Ascending aorta (tissue), 2 donors: Measurements from ENCODE around the gene CRYBG1. TPM values are rescaled to one million over a fixed set of nuclear protein-coding genes. Genes with fewer than 3 reads are reported as not detected.

Experiments used
- DNase-seq, 2 donors: peaks; one replicate each; pipeline ENCODE4 v3.0.0-alpha.2; 2019; ENCODE audit warnings: low spot score in 2 of 2
- H3K27ac ChIP-seq, 2 donors: fragments of 200-600 bp; sonication (generic); one replicate each; pipeline ENCODE4 v1.5.1; 2016 to 2017; ENCODE audit warnings: mild to moderate bottlenecking in 1 of 2
- H3K27me3 ChIP-seq: fragments of 200-600 bp; sonication (generic); one replicate; pipeline ENCODE4 v1.5.1; 2017
- H3K36me3 ChIP-seq, 2 donors: fragments of 200-600 bp; sonication (generic); one replicate each; pipeline ENCODE4 v1.5.1; 2016
- H3K4me1 ChIP-seq, 2 donors: fragments of 200-600 bp; sonication (generic); one replicate each; pipeline ENCODE4 v1.5.1; 2016 to 2017; ENCODE audit warnings: mild to moderate bottlenecking in 1 of 2
- H3K4me3 ChIP-seq, 2 donors: fragments of 200-600 bp; sonication (generic); one replicate each; pipeline ENCODE4 v1.5.1; 2016 to 2017; ENCODE audit warnings: mild to moderate bottlenecking in 1 of 2
- H3K9me3 ChIP-seq, 2 donors: fragments of 200-600 bp; sonication (generic); one replicate each; pipeline ENCODE4 v1.5.1; 2016
- intact Hi-C: fragments of 100-400 bp; cut with DNase I; formaldehyde crosslinking; loops from one replicate; pipeline ENCODE4 v1.15.1; 2023
- total RNA-seq: library from RNA; depleted of rRNA; stranded (reverse); fragments of >200 nt; gene quantifications from one replicate; pipeline ENCODE4 v1.1.0, GENCODE V29; 2016
- TF ChIP-seq, protein P1 (sequence below), 3 experiments: fragments of 200-600 bp in 2 of 3; fragments of 450-650 bp in 1 of 3; sonication (generic) in 2 of 3; IDR thresholded peaks; one replicate each; pipeline ENCODE4 v1.5.1; 2016 to 2019; ENCODE audit warnings: antibody characterized with exemption in 3 of 3, mild to moderate bottlenecking in 1 of 3, moderate library complexity in 1 of 3

Gene CRYBG1
- total RNA-seq, 1 donor from 2014 or later, result 6.5 TPM

DNA sequence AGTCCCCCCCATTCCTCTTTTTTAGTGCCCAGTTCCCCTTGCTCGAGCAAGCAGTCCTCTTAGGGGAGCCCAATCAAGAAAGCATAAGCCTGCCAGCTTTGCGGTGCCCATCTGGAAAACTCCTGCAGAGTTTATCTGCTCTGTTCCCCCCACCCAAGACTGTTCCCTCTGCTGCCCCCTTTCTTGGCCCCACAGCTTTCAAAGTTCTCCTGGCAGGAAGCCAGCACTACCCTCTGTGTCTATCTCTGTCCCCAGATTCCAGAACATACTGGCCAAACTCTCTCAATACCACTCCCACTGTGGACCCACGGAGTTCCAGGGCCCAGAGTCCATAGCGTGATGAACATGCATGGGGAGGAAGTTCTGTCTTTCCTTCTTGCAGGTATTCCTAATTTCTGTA lies 55.4 kb downstream of the CRYBG1 start:
- no peak for DNase-seq
- no peaks in the 10 kb centered on the region for H3K4me1 ChIP-seq
- no peaks in the 10 kb centered on the region for H3K9me3 ChIP-seq
- TF ChIP-seq, protein P1, sequence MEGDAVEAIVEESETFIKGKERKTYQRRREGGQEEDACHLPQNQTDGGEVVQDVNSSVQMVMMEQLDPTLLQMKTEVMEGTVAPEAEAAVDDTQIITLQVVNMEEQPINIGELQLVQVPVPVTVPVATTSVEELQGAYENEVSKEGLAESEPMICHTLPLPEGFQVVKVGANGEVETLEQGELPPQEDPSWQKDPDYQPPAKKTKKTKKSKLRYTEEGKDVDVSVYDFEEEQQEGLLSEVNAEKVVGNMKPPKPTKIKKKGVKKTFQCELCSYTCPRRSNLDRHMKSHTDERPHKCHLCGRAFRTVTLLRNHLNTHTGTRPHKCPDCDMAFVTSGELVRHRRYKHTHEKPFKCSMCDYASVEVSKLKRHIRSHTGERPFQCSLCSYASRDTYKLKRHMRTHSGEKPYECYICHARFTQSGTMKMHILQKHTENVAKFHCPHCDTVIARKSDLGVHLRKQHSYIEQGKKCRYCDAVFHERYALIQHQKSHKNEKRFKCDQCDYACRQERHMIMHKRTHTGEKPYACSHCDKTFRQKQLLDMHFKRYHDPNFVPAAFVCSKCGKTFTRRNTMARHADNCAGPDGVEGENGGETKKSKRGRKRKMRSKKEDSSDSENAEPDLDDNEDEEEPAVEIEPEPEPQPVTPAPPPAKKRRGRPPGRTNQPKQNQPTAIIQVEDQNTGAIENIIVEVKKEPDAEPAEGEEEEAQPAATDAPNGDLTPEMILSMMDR (IDR thresholded peaks at IDR 0.05), result no peak
- no peaks in the 10 kb centered on the region for H3K27me3 ChIP-seq
- no peaks in the 10 kb centered on the region for H3K36me3 ChIP-seq
- intact Hi-C loops, result no loop called here
- no peak overlapping the region for H3K4me3 ChIP-seq
- no peak overlapping the region for H3K27ac ChIP-seq

DNA sequence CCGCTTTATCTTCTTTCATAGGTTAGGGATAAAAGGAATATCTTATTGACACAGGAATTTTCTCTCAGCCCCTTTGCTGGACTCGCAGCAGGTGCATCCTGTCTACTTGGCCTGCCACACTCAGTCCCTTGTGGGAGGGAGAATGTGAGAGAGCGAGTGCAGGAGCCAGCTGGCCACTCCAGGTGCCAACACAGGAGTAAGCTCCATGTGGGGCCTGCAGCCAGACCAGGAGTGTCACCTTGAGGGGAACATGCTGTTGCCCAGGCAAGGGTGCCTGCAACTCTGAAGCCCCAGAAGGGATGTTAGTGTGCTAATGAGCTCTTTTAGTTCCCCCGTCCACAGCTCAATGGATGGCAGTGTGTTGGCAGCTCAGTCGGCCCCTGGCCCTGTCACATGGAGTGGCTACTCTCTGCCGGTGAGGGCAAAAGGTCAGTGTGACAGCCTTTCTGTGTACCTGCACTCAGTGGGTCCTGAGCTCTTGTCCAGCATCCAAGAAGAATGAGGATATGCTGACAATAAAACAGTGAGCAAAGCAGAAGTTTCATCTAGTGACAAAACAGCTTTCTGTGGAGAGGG lies 57.1 kb downstream of the CRYBG1 start:
- Histone ChIP-seq H3K27ac (no peak overlapping the region), H3K36me3 (no peaks in the 10 kb centered on the region), H3K4me1 (no peaks in the 10 kb centered on the region), H3K27me3 (no peaks in the 10 kb centered on the region), H3K4me3 (no peak overlapping the region), H3K9me3 (no peaks in the 10 kb centered on the region)
- intact Hi-C loops, result no loop called here
- no peak for DNase-seq
- TF ChIP-seq, protein P1 (IDR thresholded peaks at IDR 0.05), result no peak

DNA sequence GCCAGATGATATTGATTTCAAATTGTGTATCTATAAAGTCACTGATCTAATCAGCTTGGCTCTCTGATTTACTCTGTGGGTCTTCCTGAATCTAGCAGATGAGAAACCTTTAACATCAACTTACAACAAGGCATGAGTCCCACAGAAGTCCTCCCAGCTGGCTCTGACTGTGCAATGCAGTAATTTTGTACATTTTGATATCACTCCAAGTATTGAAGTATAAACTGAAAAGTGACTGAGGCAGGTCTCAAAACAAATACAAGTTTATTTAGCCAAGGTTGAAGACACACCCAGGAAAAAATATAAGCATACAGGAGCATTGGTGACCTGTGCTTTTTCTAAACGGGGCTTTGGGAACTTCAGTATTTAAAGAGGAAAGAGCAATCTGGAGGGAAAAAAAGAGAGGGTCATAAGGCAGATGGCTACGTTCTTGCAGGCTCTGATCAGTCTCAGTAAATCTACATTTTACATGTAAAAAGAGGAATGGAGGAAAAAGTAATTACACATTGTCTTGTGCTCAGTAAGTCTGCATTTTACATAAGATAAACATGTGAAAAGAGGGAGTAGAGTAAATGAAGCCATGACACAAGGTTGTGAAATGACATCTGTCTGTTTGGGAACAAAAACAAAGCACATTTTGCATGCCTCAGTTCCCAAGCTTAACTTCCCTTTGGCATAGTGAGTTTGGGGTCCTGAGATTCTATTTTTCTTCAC lies 59.5 kb downstream of the CRYBG1 start:
- intact Hi-C loops, result no loop called here

DNA sequence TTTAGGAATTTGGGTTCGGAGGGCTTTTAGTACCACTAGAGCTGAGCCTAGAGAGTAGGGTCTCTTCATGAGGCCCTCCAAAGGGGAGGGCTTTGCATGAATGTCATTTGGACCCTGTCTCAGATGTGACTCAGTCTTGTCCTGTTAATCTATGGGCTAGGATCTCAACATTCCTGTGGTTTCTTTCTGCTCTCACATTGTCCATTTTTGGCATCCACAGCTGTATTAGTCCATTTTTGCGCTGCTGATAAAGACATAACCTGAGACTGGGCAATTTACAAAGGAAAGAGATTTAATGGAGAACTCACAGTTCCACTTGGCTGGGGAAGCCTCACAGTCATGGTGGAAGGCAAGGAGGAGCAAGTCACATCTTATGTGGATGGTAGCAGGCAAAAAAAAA lies 61.0 kb downstream of the CRYBG1 start:
- Histone ChIP-seq H3K27ac (no peak overlapping the region), H3K4me1 (no peaks in the 10 kb centered on the region), H3K9me3 (no peaks in the 10 kb centered on the region), H3K36me3 (no peaks in the 10 kb centered on the region), H3K27me3 (no peaks in the 10 kb centered on the region), H3K4me3 (no peak overlapping the region)
- TF ChIP-seq, protein P1 (IDR thresholded peaks at IDR 0.05), result no peak
- no peak for DNase-seq
- intact Hi-C loops, result no loop called here

More for the DNA sequence above, 59.5 kb downstream of the CRYBG1 start:
- H3K4me1 ChIP-seq, result no peaks in the 10 kb centered on the region
- H3K4me3 ChIP-seq, result no peak overlapping the region
- DNase-seq, result no peak
- H3K27ac ChIP-seq, result no peak overlapping the region
- no peaks in the 10 kb centered on the region for H3K9me3 ChIP-seq
- TF ChIP-seq, protein P1 (IDR thresholded peaks at IDR 0.05), result no peak
- H3K36me3 ChIP-seq, result no peaks in the 10 kb centered on the region
- no peaks in the 10 kb centered on the region for H3K27me3 ChIP-seq

DNA sequence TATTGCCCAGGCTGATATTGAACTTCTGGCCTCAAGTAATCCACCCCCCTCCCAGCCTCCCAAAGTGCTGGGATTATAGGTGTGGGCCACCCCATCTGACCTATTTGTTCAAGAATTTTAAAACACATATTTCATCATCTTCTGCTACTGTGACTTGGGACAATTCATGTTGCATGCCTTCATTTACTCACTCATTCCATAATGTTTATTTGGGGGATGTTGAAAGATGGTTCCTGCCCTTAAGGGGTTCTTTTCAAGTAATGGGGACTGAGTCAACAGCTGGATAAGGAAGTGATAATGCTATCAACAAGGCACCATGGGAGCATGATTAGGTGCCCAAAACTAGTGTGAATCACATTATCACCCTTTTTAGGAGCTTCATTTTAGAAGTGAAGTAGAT lies 62.0 kb downstream of the CRYBG1 start:
- no peak for DNase-seq
- no peaks in the 10 kb centered on the region for H3K36me3 ChIP-seq
- no peaks in the 10 kb centered on the region for H3K4me1 ChIP-seq
- H3K9me3 ChIP-seq, result no peaks in the 10 kb centered on the region
- no peak overlapping the region for H3K27ac ChIP-seq
- H3K4me3 ChIP-seq, result no peak overlapping the region
- TF ChIP-seq, protein P1 (IDR thresholded peaks at IDR 0.05), result no peak
- intact Hi-C loops, result no loop called here
- no peaks in the 10 kb centered on the region for H3K27me3 ChIP-seq
